Measurements from ENCODE around the gene KRT32. TPM values are rescaled to one million over a fixed set of nuclear protein-coding genes. Genes with fewer than 3 reads are reported as not detected.

KRT32 gene
- total and polyA plus RNA-seq, 2 experiments from 2014 or later, result not detected

DNA sequence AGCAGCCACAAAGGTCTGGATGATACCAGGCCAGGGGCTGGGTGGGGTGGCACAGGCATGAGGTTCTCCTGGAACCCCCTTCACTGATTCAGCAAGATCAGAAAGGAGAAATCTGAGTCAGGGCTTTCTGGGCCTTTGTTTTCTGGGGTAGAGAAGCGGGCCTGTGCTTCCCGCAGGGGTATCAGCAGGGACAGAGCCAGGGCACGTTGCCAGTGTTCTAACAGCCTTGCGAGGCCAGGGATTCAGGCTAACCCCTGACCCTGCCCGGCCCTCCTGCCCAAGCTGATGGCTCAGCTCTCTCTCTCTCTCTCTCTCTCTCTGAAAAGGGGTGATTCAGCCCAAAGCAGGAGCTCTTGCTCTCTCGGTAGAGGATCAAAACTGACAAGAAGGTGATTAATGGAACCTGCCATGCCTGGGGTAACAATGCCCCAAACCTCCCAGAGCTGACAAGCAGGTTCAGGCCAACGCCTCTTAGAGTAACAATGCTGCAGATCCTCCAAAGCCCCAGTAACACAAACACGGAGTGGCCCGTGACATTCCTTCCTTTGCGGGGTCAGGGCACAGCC is 40.2 kb upstream of the KRT32 start:
- Histone ChIP-seq H3K4me3 (no peak overlapping the region), H3F3A (ENCODE audit: insufficient read depth) (no peaks in the 10 kb centered on the region), H3K4me1 (ENCODE audit: insufficient read depth) (no peaks in the 10 kb centered on the region), H3K9me3 (ENCODE audit: low read depth) (no peaks in the 10 kb centered on the region), H3K36me3 (ENCODE audit: low read depth) (no peaks in the 10 kb centered on the region), H3K27ac (no peak overlapping the region), H3K9ac (no peak overlapping the region), H3K27me3 (replicated peaks; ENCODE audit: insufficient read depth) (no peaks in the 10 kb centered on the region), H3K4me2 (ENCODE audit: unreplicated experiment) (no peak overlapping the region), H3K9me2 (ENCODE audit: insufficient read depth) (no peaks in the 10 kb centered on the region), H4K20me1 (ENCODE audit: insufficient read depth) (no peaks in the 10 kb centered on the region), H2AFZ (no peak overlapping the region), H3K79me2 (ENCODE audit: insufficient read depth) (no peaks in the 10 kb centered on the region)
- TF ChIP-seq EZH2 (IDR thresholded peaks at IDR 0.05; ENCODE audit: insufficient read depth, poor library complexity, severe bottlenecking) (no peak), EZH2phosphoT487 (IDR thresholded peaks at IDR 0.05; ENCODE audit: insufficient read depth, low read depth) (no peak)
- DNase-seq, result no peak
- WGBS, 2 experiments (ENCODE audit: low coverage in 1 of 2, low lambda C conversion rate in 2 of 2, missing lambda C conversion rate in 2 of 2), result 69 to 71% methylated on average over 9 to 10 of the region's 10 CpGs
- in situ Hi-C loops (cut with MboI), result no loop called here

DNA sequence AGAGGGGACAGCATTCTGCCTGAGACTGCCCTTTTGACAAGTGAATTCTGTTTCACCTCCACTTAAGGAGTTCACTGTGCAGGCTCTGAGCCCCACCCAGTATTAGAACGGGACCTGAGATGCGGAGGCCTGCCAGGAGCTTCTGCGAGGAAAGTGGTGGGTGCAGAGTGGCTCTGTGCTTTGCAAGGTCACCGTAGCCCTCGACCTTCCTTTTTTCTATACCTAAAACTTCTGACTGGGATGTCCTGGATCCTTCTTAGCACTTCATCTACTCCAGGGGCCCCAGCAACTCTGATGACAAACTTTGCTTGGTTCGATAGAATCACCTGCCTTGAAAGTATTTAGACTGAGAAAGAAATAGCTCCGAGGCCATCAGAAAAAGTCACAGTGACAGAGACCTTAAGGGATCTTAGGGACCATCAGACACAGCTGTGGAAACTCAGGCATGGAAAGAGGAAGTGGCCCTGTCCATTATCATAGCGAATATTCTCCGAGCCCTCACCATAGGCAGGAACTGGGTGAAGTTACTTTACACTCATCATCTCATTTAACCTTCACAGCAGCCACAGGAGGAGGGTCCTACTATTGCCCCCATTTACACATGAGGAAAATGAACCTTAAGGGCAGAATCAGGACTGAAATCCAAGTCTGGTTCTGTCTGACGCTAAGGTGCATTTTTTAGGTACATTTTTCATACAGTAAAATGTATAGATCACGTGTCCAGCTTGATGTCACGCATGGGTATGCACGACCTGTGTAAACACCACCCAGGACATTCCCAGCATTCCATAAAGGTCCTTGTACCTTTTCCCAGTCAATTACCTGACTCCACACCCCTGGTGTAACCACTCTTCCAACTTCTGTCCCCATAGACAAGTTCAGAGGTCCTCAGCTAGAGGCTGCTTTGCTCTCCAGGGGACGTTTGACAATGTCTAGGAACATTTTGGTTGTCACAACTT is 38.9 kb upstream of the KRT32 start:
- no peak overlapping the region for H3K27ac ChIP-seq
- H3F3A ChIP-seq (ENCODE audit: insufficient read depth), result no peaks in the 10 kb centered on the region
- no peak overlapping the region for H3K4me3 ChIP-seq
- no peaks in the 10 kb centered on the region for H3K79me2 ChIP-seq (ENCODE audit: insufficient read depth)
- no peak for DNase-seq
- in situ Hi-C loops (cut with MboI), result no loop called here
- no peak for TF ChIP-seq EZH2phosphoT487 (IDR thresholded peaks at IDR 0.05; ENCODE audit: insufficient read depth, low read depth)
- TF ChIP-seq EZH2 (IDR thresholded peaks at IDR 0.05; ENCODE audit: insufficient read depth, poor library complexity, severe bottlenecking), result no peak
- 91 to 92% methylated on average over 14 of the region's 14 CpGs for WGBS, 2 experiments (ENCODE audit: low coverage in 1 of 2, low lambda C conversion rate in 2 of 2, missing lambda C conversion rate in 2 of 2)
- no peaks in the 10 kb centered on the region for H3K27me3 ChIP-seq (replicated peaks; ENCODE audit: insufficient read depth)
- H3K9me2 ChIP-seq (ENCODE audit: insufficient read depth), result no peaks in the 10 kb centered on the region
- no peak overlapping the region for H3K4me2 ChIP-seq (ENCODE audit: unreplicated experiment)
- H3K36me3 ChIP-seq (ENCODE audit: low read depth), result no peaks in the 10 kb centered on the region
- H3K9ac ChIP-seq, result no peak overlapping the region
- no peaks in the 10 kb centered on the region for H3K4me1 ChIP-seq (ENCODE audit: insufficient read depth)
- H3K9me3 ChIP-seq (ENCODE audit: low read depth), result no peaks in the 10 kb centered on the region
- H2AFZ ChIP-seq, result no peak overlapping the region
- H4K20me1 ChIP-seq (ENCODE audit: insufficient read depth), result no peaks in the 10 kb centered on the region

DNA sequence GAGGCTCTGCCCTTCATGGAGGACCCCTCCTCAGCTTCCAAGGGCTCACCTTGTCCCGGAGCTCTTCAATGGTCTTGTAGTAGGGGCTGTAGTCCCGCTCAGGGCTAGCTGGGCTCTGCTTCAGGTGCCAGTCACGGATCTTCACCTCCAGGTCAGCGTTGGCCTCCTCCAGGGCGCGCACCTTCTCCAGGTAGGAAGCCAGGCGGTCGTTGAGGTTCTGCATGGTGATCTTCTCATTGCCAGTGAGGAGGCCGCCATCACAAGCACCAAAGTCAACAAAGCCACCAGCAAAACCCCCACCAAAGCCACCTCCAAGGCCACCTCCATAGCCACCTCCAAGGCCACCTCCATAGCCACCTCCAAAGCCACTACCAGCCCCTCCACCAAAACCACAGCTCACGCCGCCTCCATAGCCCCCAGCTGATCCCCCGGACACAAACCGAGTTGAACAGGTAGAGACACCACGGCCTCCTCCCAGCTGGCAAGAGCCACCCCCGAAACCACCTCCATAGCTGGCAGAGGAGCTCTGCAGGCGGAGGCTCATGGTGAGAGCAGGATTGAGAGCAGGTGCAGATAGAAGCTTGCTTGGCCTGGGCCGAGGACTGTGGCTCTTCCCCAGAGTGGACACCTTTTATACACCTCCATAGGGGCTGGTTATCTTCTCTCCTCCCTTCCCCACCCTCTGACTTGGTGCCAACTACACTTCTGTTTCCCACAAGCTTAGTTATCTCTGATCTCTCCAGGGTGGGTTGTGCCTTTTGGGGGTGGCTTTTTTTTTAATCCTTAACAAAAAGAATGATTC is 38.0 kb upstream of the KRT32 start, which contains the start of gene KRT13:
Gene KRT13 (minus strand): TSS at position 606 of the 802 bp plus-strand sequence. CDS start 62 bp downstream, at position 544.
- Histone ChIP-seq H2AFZ (no peak within 1 kb of the TSS), H3K4me2 (ENCODE audit: unreplicated experiment) (no peak within 1 kb of the TSS), H3K79me2 (ENCODE audit: insufficient read depth) (no peaks in the 10 kb centered on the region), H3K4me1 (ENCODE audit: insufficient read depth) (peaks cover 2% of the 10 kb centered on the region; the same call in 1 of the 2 replicates), H3K9me2 (ENCODE audit: insufficient read depth) (no peaks in the 10 kb centered on the region), H3K4me3 (no peak within 1 kb of the TSS), H3K27ac (no peak within 1 kb of the TSS), H3F3A (ENCODE audit: insufficient read depth) (no peaks in the 10 kb centered on the region), H3K9ac (no peak within 1 kb of the TSS), H3K9me3 (ENCODE audit: low read depth) (no peaks in the 10 kb centered on the region), H3K27me3 (replicated peaks; ENCODE audit: insufficient read depth) (no peaks in the 10 kb centered on the region), H4K20me1 (ENCODE audit: insufficient read depth) (no peaks in the 10 kb centered on the region), H3K36me3 (ENCODE audit: low read depth) (no peaks in the 10 kb centered on the region)
- in situ Hi-C loops (cut with MboI), result no loop called here
- WGBS, 2 experiments (ENCODE audit: low coverage in 1 of 2, low lambda C conversion rate in 2 of 2, missing lambda C conversion rate in 2 of 2), result 85 to 88% methylated on average over 17 of the region's 17 CpGs
- TF ChIP-seq EZH2 (IDR thresholded peaks at IDR 0.05; ENCODE audit: insufficient read depth, poor library complexity, severe bottlenecking), result no peak
- no peak for TF ChIP-seq EZH2phosphoT487 (IDR thresholded peaks at IDR 0.05; ENCODE audit: insufficient read depth, low read depth)
- no peak for DNase-seq

All from GM23248 (cell line).